ENCODE data around the gene PPP1R12B.
"Not testable (repeated sequence)": the region's sequence is repeated elsewhere in the genome, so short reads cannot be mapped to it uniquely, and the experiment has no call there.

DNA sequence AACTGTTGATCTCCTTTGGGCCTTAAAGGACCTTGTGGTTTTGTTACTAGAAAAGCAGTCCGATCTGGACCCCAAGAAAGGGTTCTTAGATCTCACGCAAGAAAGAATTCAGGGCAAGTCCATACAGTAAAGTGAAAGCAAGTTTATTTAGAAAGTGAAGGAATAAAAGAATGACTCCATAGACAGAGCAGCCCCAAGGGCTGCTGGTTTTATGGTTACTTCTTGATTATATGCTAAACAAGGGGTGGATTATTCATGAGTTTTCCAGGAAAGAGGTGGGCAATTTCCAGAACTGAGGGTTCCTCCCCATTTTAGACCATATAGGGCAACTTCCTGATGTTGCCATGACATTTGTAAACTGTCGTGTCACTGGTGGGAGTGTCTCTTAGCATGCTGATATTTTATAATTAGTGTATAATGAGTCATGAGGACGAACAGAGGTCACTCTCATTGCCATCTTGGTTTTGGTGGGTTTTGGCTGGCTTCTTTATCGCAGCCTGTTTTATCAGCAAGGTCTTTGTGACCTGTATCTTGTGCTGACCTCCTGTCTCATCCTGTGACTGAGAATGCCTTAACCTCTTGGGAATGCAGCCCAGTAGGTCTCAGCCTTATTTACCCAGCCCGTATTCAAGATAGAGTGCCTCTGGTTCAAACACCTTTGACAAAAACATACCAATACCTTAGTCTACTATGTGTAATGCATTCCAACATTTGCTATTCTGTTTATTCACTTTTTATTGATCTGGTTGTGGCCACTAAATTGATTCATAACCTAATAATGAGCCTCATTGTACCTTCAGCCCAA lies 183.5 kb downstream of the PPP1R12B start:
- TF ChIP-seq, protein P1, sequence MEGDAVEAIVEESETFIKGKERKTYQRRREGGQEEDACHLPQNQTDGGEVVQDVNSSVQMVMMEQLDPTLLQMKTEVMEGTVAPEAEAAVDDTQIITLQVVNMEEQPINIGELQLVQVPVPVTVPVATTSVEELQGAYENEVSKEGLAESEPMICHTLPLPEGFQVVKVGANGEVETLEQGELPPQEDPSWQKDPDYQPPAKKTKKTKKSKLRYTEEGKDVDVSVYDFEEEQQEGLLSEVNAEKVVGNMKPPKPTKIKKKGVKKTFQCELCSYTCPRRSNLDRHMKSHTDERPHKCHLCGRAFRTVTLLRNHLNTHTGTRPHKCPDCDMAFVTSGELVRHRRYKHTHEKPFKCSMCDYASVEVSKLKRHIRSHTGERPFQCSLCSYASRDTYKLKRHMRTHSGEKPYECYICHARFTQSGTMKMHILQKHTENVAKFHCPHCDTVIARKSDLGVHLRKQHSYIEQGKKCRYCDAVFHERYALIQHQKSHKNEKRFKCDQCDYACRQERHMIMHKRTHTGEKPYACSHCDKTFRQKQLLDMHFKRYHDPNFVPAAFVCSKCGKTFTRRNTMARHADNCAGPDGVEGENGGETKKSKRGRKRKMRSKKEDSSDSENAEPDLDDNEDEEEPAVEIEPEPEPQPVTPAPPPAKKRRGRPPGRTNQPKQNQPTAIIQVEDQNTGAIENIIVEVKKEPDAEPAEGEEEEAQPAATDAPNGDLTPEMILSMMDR (conservative IDR thresholded peaks at IDR 0.05; ENCODE audit: low read length) = not testable (repeated sequence)
- not testable (repeated sequence) for TF ChIP-seq EZH2phosphoT487 (IDR thresholded peaks at IDR 0.05; ENCODE audit: borderline replicate concordance, low read depth, low read length)

All from OCI-LY7 (cell line).